OCI-LY7 (cell line): ENCODE data around the gene AK5.

Experiments used
- EZH2phosphoT487 ChIP-seq: fragments of 200-600 bp; sonication (generic); IDR thresholded peaks from 2 replicates; pipeline ENCODE4 v1.6.1; 2018; ENCODE audit warnings: low read depth, borderline replicate concordance, mild to moderate bottlenecking, mixed run types, antibody characterized with exemption, low read length, moderate library complexity, mixed read lengths
- TF ChIP-seq, protein P1 (sequence below): fragments of 200-600 bp; sonication (generic); conservative IDR thresholded peaks from 2 replicates; pipeline ENCODE4 v1.5.1; 2014; ENCODE audit warnings: mild to moderate bottlenecking, antibody characterized with exemption, low read length, moderate library complexity, mixed read lengths

DNA sequence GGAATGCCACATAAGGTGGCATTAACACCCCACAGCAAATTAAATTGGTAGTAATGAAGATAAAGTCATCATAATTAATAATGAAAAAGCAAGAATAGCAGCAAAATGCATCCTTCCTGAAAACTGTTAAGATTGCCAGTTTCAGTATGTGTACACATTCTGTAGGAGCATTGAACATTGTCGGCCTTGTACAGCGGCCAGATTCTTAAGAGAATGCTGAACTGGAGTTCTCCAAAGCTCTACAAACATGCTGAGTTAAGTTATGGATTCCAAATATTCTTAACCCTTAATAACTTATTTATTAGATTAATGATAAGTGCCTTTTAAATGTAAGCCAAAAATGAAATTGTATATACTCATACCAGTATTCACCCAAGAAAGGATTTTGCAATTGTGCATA is 189.9 kb downstream of the AK5 start:
- TF ChIP-seq, protein P1, sequence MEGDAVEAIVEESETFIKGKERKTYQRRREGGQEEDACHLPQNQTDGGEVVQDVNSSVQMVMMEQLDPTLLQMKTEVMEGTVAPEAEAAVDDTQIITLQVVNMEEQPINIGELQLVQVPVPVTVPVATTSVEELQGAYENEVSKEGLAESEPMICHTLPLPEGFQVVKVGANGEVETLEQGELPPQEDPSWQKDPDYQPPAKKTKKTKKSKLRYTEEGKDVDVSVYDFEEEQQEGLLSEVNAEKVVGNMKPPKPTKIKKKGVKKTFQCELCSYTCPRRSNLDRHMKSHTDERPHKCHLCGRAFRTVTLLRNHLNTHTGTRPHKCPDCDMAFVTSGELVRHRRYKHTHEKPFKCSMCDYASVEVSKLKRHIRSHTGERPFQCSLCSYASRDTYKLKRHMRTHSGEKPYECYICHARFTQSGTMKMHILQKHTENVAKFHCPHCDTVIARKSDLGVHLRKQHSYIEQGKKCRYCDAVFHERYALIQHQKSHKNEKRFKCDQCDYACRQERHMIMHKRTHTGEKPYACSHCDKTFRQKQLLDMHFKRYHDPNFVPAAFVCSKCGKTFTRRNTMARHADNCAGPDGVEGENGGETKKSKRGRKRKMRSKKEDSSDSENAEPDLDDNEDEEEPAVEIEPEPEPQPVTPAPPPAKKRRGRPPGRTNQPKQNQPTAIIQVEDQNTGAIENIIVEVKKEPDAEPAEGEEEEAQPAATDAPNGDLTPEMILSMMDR, result no peak
- TF ChIP-seq EZH2phosphoT487, result no peak
